IMR-90 (cell line): ENCODE results near the gene SPAG9. TPM values are rescaled to one million over a fixed set of nuclear protein-coding genes. Genes with fewer than 3 reads are reported as not detected.

Source experiments
- ATAC-seq: fragments of 200-7000 bp; cut with Tn5 transposase; 2 replicates; pipeline ENCODE4 v1.9.1; 2020; ENCODE audit warnings: low read depth, mild to moderate bottlenecking, moderate library complexity
- BruUV-seq: library from RNA; stranded (reverse); fragments of 400-500 nt; replicated peaks from 2 replicates; lab custom pipeline; 2021; lab: Mats Ljungman, UMichigan
- CTCF ChIA-PET: fragments of 300-600 bp; formaldehyde crosslinking; extraction: SDS; loops from one replicate; lab custom pipeline; 2021; ENCODE audit warnings: antibody characterized with exemption; lab: Yijun Ruan, JAX
- POLR2A ChIA-PET: fragments of 300-600 bp; sonication (Branson Sonifier 250); formaldehyde crosslinking; loops from one replicate; lab custom pipeline; 2022; ENCODE audit warnings: antibody characterized with exemption; ENCODE audit not compliant: unreplicated experiment; lab: Charles Lee
- DNase-seq: peaks from one replicate; pipeline ENCODE4 v3.0.0; 2013
- H2AFZ ChIP-seq: replicated peaks from 2 replicates; pipeline ENCODE3; 2013; ENCODE audit warnings: low read length, mild to moderate bottlenecking; ENCODE audit not compliant: poor library complexity
- H2AK5ac ChIP-seq: 2 replicates; pipeline ENCODE4 v1.6.1; 2013; ENCODE audit warnings: low read depth, low read length, inconsistent platforms
- H2AK9ac ChIP-seq: replicated peaks from 2 replicates; pipeline ENCODE3; 2013; ENCODE audit warnings: mild to moderate bottlenecking, low read depth, low read length, moderate library complexity; ENCODE audit not compliant: poor library complexity
- H2BK120ac ChIP-seq: 2 replicates; pipeline ENCODE4 v1.6.1; 2013; ENCODE audit warnings: low read depth, low read length, inconsistent platforms
- H2BK15ac ChIP-seq: 3 replicates; pipeline ENCODE4 v1.6.1; 2013; ENCODE audit warnings: low read depth, low read length, inconsistent platforms
- H2BK20ac ChIP-seq: 2 replicates; pipeline ENCODE4 v1.6.1; 2013; ENCODE audit warnings: low read depth, mild to moderate bottlenecking, inconsistent platforms, low read length, moderate library complexity
- H2BK5ac ChIP-seq: 2 replicates; pipeline ENCODE4 v1.6.1; 2013; ENCODE audit warnings: mild to moderate bottlenecking, low read depth, low read length, inconsistent platforms; ENCODE audit not compliant: poor library complexity, severe bottlenecking
- H3K14ac ChIP-seq: replicated peaks from 2 replicates; pipeline ENCODE4 v1.6.1; 2013; ENCODE audit warnings: low read depth, low read length, inconsistent platforms
- H3K18ac ChIP-seq: 2 replicates; pipeline ENCODE4 v1.6.1; 2013; ENCODE audit warnings: low read depth, low read length, control low read depth
- H3K23ac ChIP-seq: 2 replicates; pipeline ENCODE4 v1.6.1; 2013; ENCODE audit warnings: low read depth, low read length, inconsistent platforms
- H3K27ac ChIP-seq: 2 replicates; pipeline ENCODE4 v1.5.1; 2013; ENCODE audit warnings: mild to moderate bottlenecking, control low read depth, low read length; ENCODE audit not compliant: insufficient read depth
- H3K27me3 ChIP-seq: 2 replicates; pipeline ENCODE4 v1.6.1; 2013; ENCODE audit warnings: low read length; ENCODE audit not compliant: control insufficient read depth, insufficient read depth
- H3K36me3 ChIP-seq: 2 replicates; pipeline ENCODE4 v1.6.1; 2013; ENCODE audit warnings: low read length, mixed read lengths; ENCODE audit not compliant: control insufficient read depth, insufficient read depth
- H3K4ac ChIP-seq: 2 replicates; pipeline ENCODE4 v1.6.1; 2013; ENCODE audit warnings: low read depth, low read length, inconsistent platforms
- H3K4me1 ChIP-seq: 2 replicates; pipeline ENCODE4 v1.6.1; 2013; ENCODE audit warnings: low read length, mixed read lengths; ENCODE audit not compliant: control insufficient read depth, insufficient read depth
- H3K4me2 ChIP-seq: 2 replicates; pipeline ENCODE4 v1.6.1; 2013; ENCODE audit warnings: low read depth, mild to moderate bottlenecking, control low read depth, low read length, moderate library complexity
- H3K4me3 ChIP-seq: 2 replicates; pipeline ENCODE4 v1.5.1; 2013; ENCODE audit warnings: low read depth, mild to moderate bottlenecking, control low read depth, low read length, moderate library complexity; ENCODE audit not compliant: insufficient read depth
- H3K56ac ChIP-seq: 2 replicates; pipeline ENCODE4 v1.6.1; 2013; ENCODE audit warnings: low read length, inconsistent platforms; ENCODE audit not compliant: insufficient read depth; ENCODE audit errors: extremely low read depth
- H3K79me1 ChIP-seq, 2 experiments: 2 replicates each; pipeline ENCODE4 v1.6.1; 2013; ENCODE audit warnings: low read length in 2 of 2, inconsistent platforms in 1 of 2, low read depth in 1 of 2
- H3K9ac ChIP-seq: 2 replicates; pipeline ENCODE4 v1.6.1; 2013; ENCODE audit warnings: low read depth, low read length, control low read depth
- H3K9me1 ChIP-seq: 2 replicates; pipeline ENCODE4 v1.6.1; 2013; ENCODE audit warnings: low read length, inconsistent platforms; ENCODE audit not compliant: insufficient read depth
- H3K9me3 ChIP-seq: 2 replicates; pipeline ENCODE4 v1.6.1; 2013; ENCODE audit warnings: low read length; ENCODE audit not compliant: control insufficient read depth, insufficient read depth
- H4K20me1 ChIP-seq: 2 replicates; pipeline ENCODE4 v1.6.1; 2013; ENCODE audit warnings: low read length, inconsistent platforms; ENCODE audit not compliant: insufficient read depth
- H4K5ac ChIP-seq: 2 replicates; pipeline ENCODE4 v1.6.1; 2013; ENCODE audit warnings: mild to moderate bottlenecking, low read depth, low read length, control low read depth
- H4K8ac ChIP-seq, 2 experiments: 2 replicates each; pipeline ENCODE4 v1.6.1; 2013; ENCODE audit warnings: low read depth in 2 of 2, low read length in 2 of 2, control low read depth in 1 of 2, inconsistent platforms in 1 of 2
- H4K91ac ChIP-seq: 2 replicates; pipeline ENCODE4 v1.6.1; 2013; ENCODE audit warnings: low read depth, low read length, inconsistent platforms; ENCODE audit not compliant: insufficient read depth
- BHLHE40 ChIP-seq: fragments of 150-350 bp; IDR thresholded peaks from 2 replicates; pipeline ENCODE4 v1.6.1; 2016; ENCODE audit warnings: mild to moderate bottlenecking, low read depth, low read length
- CEBPB ChIP-seq: IDR thresholded peaks from 2 replicates; pipeline ENCODE4 v1.6.1; 2012; ENCODE audit warnings: low read depth, low read length, improper control_type of control experiment
- CHD1 ChIP-seq: IDR thresholded peaks from 2 replicates; pipeline ENCODE4 v1.6.1; 2012; ENCODE audit warnings: low read depth, low read length, improper control_type of control experiment
- CTCF ChIP-seq: conservative IDR thresholded peaks from 2 replicates; pipeline ENCODE4 v1.5.1; 2012; ENCODE audit warnings: mild to moderate bottlenecking, low read depth, low read length, improper control_type of control experiment
- FOS ChIP-seq: fragments of 150-350 bp; IDR thresholded peaks from 2 replicates; pipeline ENCODE4 v1.6.1; 2016; ENCODE audit warnings: low read depth, low read length
- MAFK ChIP-seq: IDR thresholded peaks from 2 replicates; pipeline ENCODE4 v1.6.1; 2012; ENCODE audit warnings: low read depth, low read length, improper control_type of control experiment
- MAZ ChIP-seq: IDR thresholded peaks from 2 replicates; pipeline ENCODE4 v1.6.1; 2012; ENCODE audit warnings: low read depth, mild to moderate bottlenecking, low read length, improper control_type of control experiment, moderate library complexity, borderline replicate concordance
- MXI1 ChIP-seq: IDR thresholded peaks from 2 replicates; pipeline ENCODE4 v1.6.1; 2012; ENCODE audit warnings: low read depth, mild to moderate bottlenecking, low read length, moderate library complexity, borderline replicate concordance
- NFE2L2 ChIP-seq: fragments of 150-350 bp; IDR thresholded peaks from 2 replicates; pipeline ENCODE4 v1.6.1; 2016; ENCODE audit warnings: low read depth, mild to moderate bottlenecking, low read length
- POLR2A ChIP-seq: IDR thresholded peaks from 2 replicates; pipeline ENCODE4 v1.6.1; 2012; ENCODE audit warnings: mild to moderate bottlenecking, low read depth, low read length
- RAD21 ChIP-seq: IDR thresholded peaks from 2 replicates; pipeline ENCODE4 v1.6.1; 2012; ENCODE audit warnings: low read length, improper control_type of control experiment
- RCOR1 ChIP-seq: IDR thresholded peaks from 2 replicates; pipeline ENCODE4 v1.6.1; 2012; ENCODE audit warnings: mild to moderate bottlenecking, low read length, improper control_type of control experiment; ENCODE audit not compliant: insufficient replicate concordance
- RFX5 ChIP-seq: IDR thresholded peaks from 2 replicates; pipeline ENCODE4 v1.8.0; 2012; ENCODE audit warnings: low read depth, mild to moderate bottlenecking, low read length, moderate library complexity
- SMC3 ChIP-seq: fragments of 150-350 bp; IDR thresholded peaks from 2 replicates; pipeline ENCODE4 v1.6.1; 2016; ENCODE audit warnings: low read depth, mild to moderate bottlenecking, antibody characterized with exemption, low read length, moderate library complexity
- USF2 ChIP-seq: fragments of 150-350 bp; IDR thresholded peaks from 2 replicates; pipeline ENCODE4 v1.6.1; 2017; ENCODE audit warnings: mild to moderate bottlenecking, antibody characterized with exemption, low read length, low read depth
- WGBS, 2 experiments: methylation state at CpG; one replicate each; pipeline versions ENCODE4 v1.1.5 to v1.1.7; 2013; ENCODE audit warnings: missing lambda C conversion rate in 2 of 2; ENCODE audit not compliant: insufficient read length in 1 of 2; ENCODE audit errors: extremely low coverage in 2 of 2; 5-methylcytosine and 5-hydroxymethylcytosine counted together
- dilution Hi-C: fragments of 300-500 bp; cut with HindIII; formaldehyde crosslinking; loops from one replicate; pipeline ENCODE4 v1.14.3; 2018; ENCODE audit warnings: low sequenced_read_pairs; ENCODE audit not compliant: unreplicated experiment
- in situ Hi-C: fragments of 300-500 bp; cut with MboI; formaldehyde crosslinking; loops from 3 replicates; pipeline ENCODE4 v1.14.3; 2019; ENCODE audit warnings: low sequenced_read_pairs, inconsistent platforms, mixed read lengths
- intact Hi-C: fragments of 100-400 bp; cut with micrococcal nuclease; formaldehyde crosslinking; loops from 2 replicates; pipeline ENCODE4 v1.10.0; 2022
- polyA plus RNA-seq, 3 experiments: library from polyadenylated mRNA; depleted of rRNA; stranded (reverse); fragments of >200 nt; gene quantifications; 2 replicates each; pipeline ENCODE4 v1.2.3, GENCODE V29; 2012; ENCODE audit warnings: low replicate concordance in 1 of 3
- total RNA-seq: library from RNA; depleted of rRNA; stranded (reverse); fragments of >200 nt; gene quantifications from 2 replicates; pipeline ENCODE4 v1.2.3, GENCODE V29; 2012
- TF ChIP-seq, protein P1 (sequence below): fragments of 150-350 bp; IDR thresholded peaks from 2 replicates; pipeline ENCODE4 v1.6.1; 2016; ENCODE audit warnings: low read depth, mild to moderate bottlenecking, low read length, moderate library complexity, borderline replicate concordance

Gene SPAG9
- total and polyA plus RNA-seq, 2 of the 4 experiments (the other 2 are of a cell fraction), result 26.7 to 75.5 TPM

- Histone ChIP-seq H2BK15ac (no peak overlapping the region), H4K20me1 (peaks cover 9% of the 10 kb centered on the region), H2BK20ac (no peak overlapping the region), H2AK5ac (no peak overlapping the region), H3K9me3 (no peaks in the 10 kb centered on the region), H3K9me1 (0 out of 2 replicates have a peak, but pooled peaks cover 5% of the 10 kb centered on the region), H3K14ac (no peak overlapping the region), H2AK9ac (no peak overlapping the region), H2AFZ (no peak overlapping the region), H3K4ac (no peak overlapping the region), H3K56ac (no peak overlapping the region), H3K18ac (no peak overlapping the region), H3K4me1 (peaks cover 4% of the 10 kb centered on the region; the same call in 1 of the 2 replicates), H4K91ac (no peak overlapping the region), H3K23ac (no peak overlapping the region), H4K8ac (no peak overlapping the region), H3K9ac (no peak overlapping the region), H2BK120ac (no peak overlapping the region), H3K4me2 (no peak overlapping the region), H3K36me3 (peaks cover 31% of the 10 kb centered on the region), H3K79me1 (peaks cover 17 to 56% of the 10 kb centered on the region in 2 experiments), H2BK5ac (no peak overlapping the region), H4K5ac (no peak overlapping the region), H3K27ac (no peak overlapping the region), H3K4me3 (no peak overlapping the region), H3K27me3 (no peaks in the 10 kb centered on the region)
- ATAC-seq (no peak), DNase-seq (no peak)
- intact Hi-C loops, result no loop called here
- CTCF ChIA-PET, result interaction anchor here (1.3 kb wide), 1 partner anchor 8 kb away, joined by 7 read pairs; the partner anchor contains the start of gene NME1
- no TSS peak for BruUV-seq
- in situ Hi-C loops, result no loop called here
- WGBS, 2 experiments, result no CpG with 5 or more reads among the region's 3 CpGs
- TF ChIP-seq CTCF, result no peak
- TF ChIP-seq RCOR1, result no peak
- TF ChIP-seq NFE2L2, result no peak
- no peak for TF ChIP-seq RAD21
- TF ChIP-seq MXI1, result no peak
- TF ChIP-seq MAZ, result no peak
- TF ChIP-seq FOS, result no peak
- no peak for TF ChIP-seq CEBPB
- TF ChIP-seq SMC3, result no peak
- TF ChIP-seq BHLHE40, result no peak
- no peak for TF ChIP-seq CHD1
- no peak for TF ChIP-seq USF2
- no peak for TF ChIP-seq RFX5
- TF ChIP-seq, protein P1, sequence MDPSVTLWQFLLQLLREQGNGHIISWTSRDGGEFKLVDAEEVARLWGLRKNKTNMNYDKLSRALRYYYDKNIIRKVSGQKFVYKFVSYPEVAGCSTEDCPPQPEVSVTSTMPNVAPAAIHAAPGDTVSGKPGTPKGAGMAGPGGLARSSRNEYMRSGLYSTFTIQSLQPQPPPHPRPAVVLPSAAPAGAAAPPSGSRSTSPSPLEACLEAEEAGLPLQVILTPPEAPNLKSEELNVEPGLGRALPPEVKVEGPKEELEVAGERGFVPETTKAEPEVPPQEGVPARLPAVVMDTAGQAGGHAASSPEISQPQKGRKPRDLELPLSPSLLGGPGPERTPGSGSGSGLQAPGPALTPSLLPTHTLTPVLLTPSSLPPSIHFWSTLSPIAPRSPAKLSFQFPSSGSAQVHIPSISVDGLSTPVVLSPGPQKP, result no peak
- TF ChIP-seq MAFK, result no peak
- TF ChIP-seq POLR2A, result no peak
- POLR2A ChIA-PET, result interaction anchor here (0.7 kb wide), 1 partner anchor 512 kb away, joined by 12 read pairs; no protein-coding TSS in a partner anchor
- dilution Hi-C loops, result no loop called here
These were observed 40.9 kb upstream of the SPAG9 start for GRCh38 chr17:51161541-51161940.
